Measurements from ENCODE around the gene THSD7B.

THSD7B gene

GRCh38 chr2:137298377-137298776 lies 533.0 kb downstream of the THSD7B start:
- no peak for TF ChIP-seq CTCF (conservative IDR thresholded peaks at IDR 0.05; ENCODE audit: low read length)
- no peak for TF ChIP-seq EZH2phosphoT487 (IDR thresholded peaks at IDR 0.05; ENCODE audit: borderline replicate concordance)
- Histone ChIP-seq H3K4me2 (ENCODE audit: low read depth, low read length, poor library complexity, severe bottlenecking) (no peak overlapping the region), H2AFZ (ENCODE audit: low read length) (no peak overlapping the region), H3K9me3 (ENCODE audit: insufficient read depth, low read depth, low read length) (no peaks in the 10 kb centered on the region), H3K4me1 (ENCODE audit: insufficient read depth, low read length, poor library complexity, severe bottlenecking) (no peaks in the 10 kb centered on the region), H3K36me3 (ENCODE audit: insufficient read depth, low read length) (no peaks in the 10 kb centered on the region), H4K20me1 (ENCODE audit: insufficient read depth, low read length, poor library complexity, severe bottlenecking) (no peaks in the 10 kb centered on the region), H3K9ac (ENCODE audit: low read depth, low read length, poor library complexity, severe bottlenecking) (no peak overlapping the region), H3K27me3 (ENCODE audit: insufficient read depth, low read length, poor library complexity, severe bottlenecking) (no peaks in the 10 kb centered on the region), H3K79me2 (ENCODE audit: insufficient read depth, low read length) (no peaks in the 10 kb centered on the region), H3K9me2 (replicated peaks; ENCODE audit: low read depth, low read length) (peaks cover 4% of the 10 kb centered on the region; the same call in 1 of the 2 replicates), H3K4me3 (ENCODE audit: low read length, poor library complexity, severe bottlenecking) (no peak overlapping the region), H3F3A (ENCODE audit: low read depth) (no peaks in the 10 kb centered on the region)

GRCh38 chr2:137300987-137301386 lies 535.6 kb downstream of the THSD7B start:
- H4K20me1 ChIP-seq (ENCODE audit: insufficient read depth, low read length, poor library complexity, severe bottlenecking) = no peaks in the 10 kb centered on the region
- no peak overlapping the region for H3K9ac ChIP-seq (ENCODE audit: low read depth, low read length, poor library complexity, severe bottlenecking)
- no peaks in the 10 kb centered on the region for H3K79me2 ChIP-seq (ENCODE audit: insufficient read depth, low read length)
- no peak overlapping the region for H3K4me3 ChIP-seq (ENCODE audit: low read length, poor library complexity, severe bottlenecking)
- H3F3A ChIP-seq (ENCODE audit: low read depth) = no peaks in the 10 kb centered on the region
- H2AFZ ChIP-seq (ENCODE audit: low read length) = no peak overlapping the region
- H3K4me2 ChIP-seq (ENCODE audit: low read depth, low read length, poor library complexity, severe bottlenecking) = no peak overlapping the region
- H3K27me3 ChIP-seq (ENCODE audit: insufficient read depth, low read length, poor library complexity, severe bottlenecking) = no peaks in the 10 kb centered on the region
- TF ChIP-seq CTCF (conservative IDR thresholded peaks at IDR 0.05; ENCODE audit: low read length) = no peak
- no peak for TF ChIP-seq EZH2phosphoT487 (IDR thresholded peaks at IDR 0.05; ENCODE audit: borderline replicate concordance)
- H3K4me1 ChIP-seq (ENCODE audit: insufficient read depth, low read length, poor library complexity, severe bottlenecking) = no peaks in the 10 kb centered on the region
- no peaks in the 10 kb centered on the region for H3K36me3 ChIP-seq (ENCODE audit: insufficient read depth, low read length)
- H3K9me2 ChIP-seq (replicated peaks; ENCODE audit: low read depth, low read length) = no peaks in the 10 kb centered on the region
- no peaks in the 10 kb centered on the region for H3K9me3 ChIP-seq (ENCODE audit: insufficient read depth, low read depth, low read length)

- H3K4me3 ChIP-seq (ENCODE audit: low read length, poor library complexity, severe bottlenecking) = no peak overlapping the region
- H3K9ac ChIP-seq (ENCODE audit: low read depth, low read length, poor library complexity, severe bottlenecking) = no peak overlapping the region
- no peak overlapping the region for H2AFZ ChIP-seq (ENCODE audit: low read length)
- H3K4me2 ChIP-seq (ENCODE audit: low read depth, low read length, poor library complexity, severe bottlenecking) = no peak overlapping the region
- no peaks in the 10 kb centered on the region for H3F3A ChIP-seq (ENCODE audit: low read depth)
- no peaks in the 10 kb centered on the region for H3K4me1 ChIP-seq (ENCODE audit: insufficient read depth, low read length, poor library complexity, severe bottlenecking)
- H3K79me2 ChIP-seq (ENCODE audit: insufficient read depth, low read length) = no peaks in the 10 kb centered on the region
- TF ChIP-seq EZH2phosphoT487 (IDR thresholded peaks at IDR 0.05; ENCODE audit: borderline replicate concordance) (no peak), CTCF (conservative IDR thresholded peaks at IDR 0.05; ENCODE audit: low read length) (no peak)
- H3K9me2 ChIP-seq (replicated peaks; ENCODE audit: low read depth, low read length) = no peaks in the 10 kb centered on the region
- no peaks in the 10 kb centered on the region for H3K27me3 ChIP-seq (ENCODE audit: insufficient read depth, low read length, poor library complexity, severe bottlenecking)
- no peaks in the 10 kb centered on the region for H4K20me1 ChIP-seq (ENCODE audit: insufficient read depth, low read length, poor library complexity, severe bottlenecking)
- H3K9me3 ChIP-seq (ENCODE audit: insufficient read depth, low read depth, low read length) = no peaks in the 10 kb centered on the region
- H3K36me3 ChIP-seq (ENCODE audit: insufficient read depth, low read length) = no peaks in the 10 kb centered on the region
Observed at GRCh38 chr2:137302957-137303356, 537.6 kb downstream of the THSD7B start.

All from Loucy (cell line).